HFFc6 (cell line): ENCODE results near the gene SERPINB6. TPM values are rescaled to one million over a fixed set of nuclear protein-coding genes. Genes with fewer than 3 reads are reported as not detected.
"Not testable (repeated sequence)": the region's sequence is repeated elsewhere in the genome, so short reads cannot be mapped to it uniquely, and the experiment has no call there.

Source experiments
- DNase-seq: peaks from one replicate; pipeline ENCODE4 v3.0.0-alpha.2; 2018
- H3K27ac Mint-ChIP-seq: 2 replicates; pipeline ENCODE4 v1.8.0; 2020; ENCODE audit warnings: mild to moderate bottlenecking, mixed read lengths
- H3K27me3 Mint-ChIP-seq: 2 replicates; pipeline ENCODE4 v1.8.0; 2021; ENCODE audit warnings: mild to moderate bottlenecking, moderate library complexity, mixed read lengths; ENCODE audit not compliant: insufficient read depth
- H3K36me3 Mint-ChIP-seq: 2 replicates; pipeline ENCODE4 v1.8.0; 2021; ENCODE audit warnings: low read depth, mixed read lengths
- H3K4me1 Mint-ChIP-seq: 2 replicates; pipeline ENCODE4 v1.8.0; 2020; ENCODE audit warnings: low read depth, mixed read lengths
- H3K4me3 Mint-ChIP-seq: 2 replicates; pipeline ENCODE4 v1.8.0; 2020; ENCODE audit warnings: mild to moderate bottlenecking, moderate library complexity, mixed read lengths
- H3K9me3 Mint-ChIP-seq: 2 replicates; pipeline ENCODE4 v1.8.0; 2020; ENCODE audit warnings: mild to moderate bottlenecking, mixed read lengths
- total RNA-seq, 6 experiments: library from RNA; stranded (reverse); fragmentation: NEBNext Ultra II Directional; extraction: Animal tissue kit (Norgen Biotek cat#: 25700); gene quantifications; 2 replicates in 1 of 6; 3 replicates in 5 of 6; pipeline ENCODE4 v1.2.3, GENCODE V29; 2021
- TF ChIP-seq, protein P1 (sequence below): fragments of 200-600 bp; sonication (generic); IDR thresholded peaks from 2 replicates; pipeline ENCODE4 v1.5.0; 2021; ENCODE audit warnings: antibody characterized with exemption, mild to moderate bottlenecking

The SERPINB6 gene
- total RNA-seq, 6 experiments from 2014 or later, result 109 to 142 (median 134) TPM

DNA sequence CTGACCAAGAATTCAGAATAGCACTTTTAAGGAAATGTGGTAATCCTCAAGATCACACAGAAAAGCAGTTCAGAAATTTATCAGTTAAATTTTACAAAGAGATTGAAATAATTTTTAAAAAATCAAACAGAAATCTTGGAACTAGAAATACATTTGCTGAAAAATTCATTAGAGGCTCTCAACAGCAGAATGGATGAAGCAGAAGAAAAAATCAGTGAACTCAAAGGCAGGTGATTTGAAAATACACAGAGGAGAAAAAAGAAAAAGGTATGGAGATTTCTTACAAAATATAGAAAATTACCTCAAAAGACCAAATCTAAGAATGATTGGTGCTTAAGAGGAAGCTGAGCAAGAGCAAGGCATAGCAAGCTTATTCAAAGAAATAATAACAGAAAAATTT, 39.8 kb upstream of the SERPINB6 start:
- H3K27ac Mint-ChIP-seq, result no peak overlapping the region
- peaks cover 21% of the 10 kb centered on the region for H3K4me1 Mint-ChIP-seq
- peaks cover 23% of the 10 kb centered on the region; the same call in 1 of the 2 replicates for H3K9me3 Mint-ChIP-seq
- TF ChIP-seq, protein P1, sequence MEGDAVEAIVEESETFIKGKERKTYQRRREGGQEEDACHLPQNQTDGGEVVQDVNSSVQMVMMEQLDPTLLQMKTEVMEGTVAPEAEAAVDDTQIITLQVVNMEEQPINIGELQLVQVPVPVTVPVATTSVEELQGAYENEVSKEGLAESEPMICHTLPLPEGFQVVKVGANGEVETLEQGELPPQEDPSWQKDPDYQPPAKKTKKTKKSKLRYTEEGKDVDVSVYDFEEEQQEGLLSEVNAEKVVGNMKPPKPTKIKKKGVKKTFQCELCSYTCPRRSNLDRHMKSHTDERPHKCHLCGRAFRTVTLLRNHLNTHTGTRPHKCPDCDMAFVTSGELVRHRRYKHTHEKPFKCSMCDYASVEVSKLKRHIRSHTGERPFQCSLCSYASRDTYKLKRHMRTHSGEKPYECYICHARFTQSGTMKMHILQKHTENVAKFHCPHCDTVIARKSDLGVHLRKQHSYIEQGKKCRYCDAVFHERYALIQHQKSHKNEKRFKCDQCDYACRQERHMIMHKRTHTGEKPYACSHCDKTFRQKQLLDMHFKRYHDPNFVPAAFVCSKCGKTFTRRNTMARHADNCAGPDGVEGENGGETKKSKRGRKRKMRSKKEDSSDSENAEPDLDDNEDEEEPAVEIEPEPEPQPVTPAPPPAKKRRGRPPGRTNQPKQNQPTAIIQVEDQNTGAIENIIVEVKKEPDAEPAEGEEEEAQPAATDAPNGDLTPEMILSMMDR, result no peak
- no peaks in the 10 kb centered on the region for H3K27me3 Mint-ChIP-seq
- H3K4me3 Mint-ChIP-seq, result no peak overlapping the region
- H3K36me3 Mint-ChIP-seq, result peaks cover 61% of the 10 kb centered on the region
- no peak for DNase-seq

- Mint-ChIP-seq H3K27ac (no peak overlapping the region), H3K36me3 (peaks cover 62% of the 10 kb centered on the region), H3K4me1 (peaks cover 21% of the 10 kb centered on the region), H3K9me3 (peaks cover 23% of the 10 kb centered on the region; the same call in 1 of the 2 replicates), H3K4me3 (no peak overlapping the region), H3K27me3 (no peaks in the 10 kb centered on the region)
- TF ChIP-seq, protein P1, result no peak
- DNase-seq, result no peak
Observed at GRCh38 chr6:3009930-3010329, 38.6 kb upstream of the SERPINB6 start.

- peaks cover 63% of the 10 kb centered on the region for H3K36me3 Mint-ChIP-seq
- H3K4me3 Mint-ChIP-seq, H3K27ac Mint-ChIP-seq, DNase-seq, H3K27me3 Mint-ChIP-seq: not testable (repeated sequence)
- H3K9me3 Mint-ChIP-seq, result peaks cover 23% of the 10 kb centered on the region; the same call in 1 of the 2 replicates
- H3K4me1 Mint-ChIP-seq, result peaks cover 19% of the 10 kb centered on the region
Observed at GRCh38 chr6:3008712-3009265, 37.4 kb upstream of the SERPINB6 start.

DNA sequence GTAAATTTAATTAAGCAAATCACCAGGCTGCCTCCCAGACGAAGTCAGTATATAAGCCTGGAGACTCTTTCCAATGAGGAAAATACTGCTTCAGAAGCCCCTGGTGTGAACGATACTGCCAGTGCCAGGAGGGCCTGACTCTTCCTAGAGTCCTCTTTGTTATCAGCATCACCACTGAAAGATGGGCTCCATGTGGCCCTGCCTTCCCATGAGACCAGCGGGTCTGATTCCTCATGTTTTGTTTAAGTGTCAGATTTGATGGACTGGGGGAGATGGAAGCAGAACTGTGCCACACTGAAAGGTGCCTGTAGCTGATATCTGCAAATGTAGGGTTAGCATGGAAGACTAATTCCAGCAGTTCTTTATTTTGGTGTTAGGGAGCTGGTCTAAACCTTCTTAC, 36.2 kb upstream of the SERPINB6 start:
- DNase-seq, result no peak
- Mint-ChIP-seq H3K4me1 (peaks cover 17% of the 10 kb centered on the region), H3K27me3 (no peaks in the 10 kb centered on the region), H3K27ac (no peak overlapping the region), H3K36me3 (peaks cover 56% of the 10 kb centered on the region), H3K4me3 (no peak overlapping the region), H3K9me3 (peaks cover 23% of the 10 kb centered on the region; the same call in 1 of the 2 replicates)
- TF ChIP-seq, protein P1, result no peak

DNA sequence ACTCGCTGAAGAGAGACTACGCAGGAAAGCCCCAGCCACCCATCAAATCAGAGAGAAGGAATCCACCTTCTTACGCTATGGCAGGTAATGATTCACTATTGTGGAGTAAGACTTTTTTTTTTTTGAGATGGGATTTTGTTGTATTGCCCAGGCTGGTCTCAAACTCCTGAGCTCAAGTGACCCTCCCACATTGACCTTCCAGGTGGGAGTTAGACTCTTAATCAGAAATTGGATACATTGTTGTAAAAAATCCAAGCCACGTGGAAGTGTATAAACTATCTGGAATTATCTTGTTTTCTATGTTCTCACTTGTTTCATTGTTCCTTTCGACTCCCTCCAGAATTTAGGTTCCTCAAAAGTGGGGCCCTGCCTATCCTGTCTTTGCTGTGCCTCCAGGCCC, 35.1 kb upstream of the SERPINB6 start:
- Mint-ChIP-seq H3K36me3 (peaks cover 45% of the 10 kb centered on the region), H3K4me1 (peaks cover 27% of the 10 kb centered on the region), H3K27ac (no peak overlapping the region), H3K4me3 (no peak overlapping the region), H3K27me3 (no peaks in the 10 kb centered on the region), H3K9me3 (peaks cover 14% of the 10 kb centered on the region; the same call in 1 of the 2 replicates)
- no peak for DNase-seq
- TF ChIP-seq, protein P1, result no peak

DNA sequence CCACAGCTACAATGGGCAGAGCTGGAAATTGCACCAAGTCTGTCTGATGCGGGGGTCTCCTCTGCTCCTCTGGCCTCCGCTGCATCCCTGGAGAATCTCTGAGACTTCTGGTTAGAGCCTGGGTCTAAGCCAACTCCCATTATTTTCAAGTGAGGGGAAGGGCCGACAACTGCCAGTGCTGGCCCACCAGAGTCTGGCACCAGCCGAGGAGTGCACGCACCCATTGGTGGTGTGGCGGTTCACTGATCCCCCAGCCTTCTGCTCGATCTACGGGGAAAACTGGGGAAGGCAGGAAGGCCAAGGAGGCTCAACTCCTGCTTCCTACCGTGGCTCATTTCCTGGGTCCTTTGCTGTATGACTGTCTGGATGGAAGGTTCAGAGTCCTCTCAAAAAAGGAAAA, 34.5 kb upstream of the SERPINB6 start:
- Mint-ChIP-seq H3K27me3 (no peaks in the 10 kb centered on the region), H3K4me3 (no peak overlapping the region), H3K4me1 (peaks cover 30% of the 10 kb centered on the region), H3K36me3 (peaks cover 39% of the 10 kb centered on the region), H3K9me3 (peaks cover 8% of the 10 kb centered on the region; the same call in 1 of the 2 replicates), H3K27ac (no peak overlapping the region)
- DNase-seq, result no peak
- TF ChIP-seq, protein P1, result no peak
